Measurements from ENCODE around the gene CDC16. TPM values are rescaled to one million over a fixed set of nuclear protein-coding genes. Genes with fewer than 3 reads are reported as not detected.

CDC16 gene
- total and polyA plus RNA-seq, 7 experiments from 2014 or later: 20.1 to 108 (median 78.3) TPM

GRCh38 chr13:114285166-114285808 lies 50.6 kb downstream of the CDC16 start:
- Mint-ChIP-seq H3K9me3 (no peaks in the 10 kb centered on the region), H3K36me3 (peaks cover 10 to 41% (median 16%) of the 10 kb centered on the region in 5 donors), H3K27me3 (no peaks in the 10 kb centered on the region), H3K4me3 (peak overlapping the region in 3 of 10 donors; percentile 38 to 55 (median 46)), H3K4me1 (peaks cover 29 to 54% (median 43%) of the 10 kb centered on the region in 7 donors), H3K27ac (peak overlapping the region in 2 of 9 donors; percentile 19 to 28)
- Histone ChIP-seq H3K4me3 (ENCODE audit: low read length) (no peak overlapping the region), H3K4me1 (ENCODE audit: control insufficient read depth in 2 of 2, insufficient read depth in 2 of 2, low read length in 2 of 2) (peaks cover 15% of the 10 kb centered on the region in 2 donors), H3K27ac (ENCODE audit: low read depth, low read length) (no peak overlapping the region), H3K36me3 (ENCODE audit: control insufficient read depth in 2 of 3, insufficient read depth in 3 of 3, low read length in 3 of 3) (peaks cover 5 to 49% (median 9%) of the 10 kb centered on the region in 3 experiments), H3K27me3 (ENCODE audit: control insufficient read depth in 2 of 2, insufficient read depth in 2 of 2, low read length in 2 of 2) (no peaks in the 10 kb centered on the region), H3K9me3 (ENCODE audit: control insufficient read depth in 2 of 3, low read length in 3 of 3) (no peaks in the 10 kb centered on the region)
- intact Hi-C loops (cut with micrococcal nuclease): no loop called here
- ATAC-seq: no peak
- ChIA-PET CTCF (no interaction called here), POLR2A (no interaction called here)
- no peak for DNase-seq

GRCh38 chr13:114286808-114287207 lies 52.1 kb downstream of the CDC16 start:
- Mint-ChIP-seq H3K27me3 (no peaks in the 10 kb centered on the region), H3K4me1 (peaks cover 27 to 48% (median 38%) of the 10 kb centered on the region in 7 donors), H3K36me3 (peaks cover 15 to 47% (median 20%) of the 10 kb centered on the region in 5 donors), H3K27ac (no peak overlapping the region), H3K9me3 (no peaks in the 10 kb centered on the region), H3K4me3 (no peak overlapping the region)
- no peak for ATAC-seq
- no peaks in the 10 kb centered on the region for H3K9me3 ChIP-seq (ENCODE audit: control insufficient read depth in 2 of 3, low read length in 3 of 3)
- H3K27ac ChIP-seq (ENCODE audit: low read depth, low read length): no peak overlapping the region
- intact Hi-C loops (cut with micrococcal nuclease): no loop called here
- no peaks in the 10 kb centered on the region for H3K27me3 ChIP-seq (ENCODE audit: control insufficient read depth in 2 of 2, insufficient read depth in 2 of 2, low read length in 2 of 2)
- H3K4me1 ChIP-seq (ENCODE audit: control insufficient read depth in 2 of 2, insufficient read depth in 2 of 2, low read length in 2 of 2): peaks cover 8 to 9% of the 10 kb centered on the region in 2 donors
- no peak for DNase-seq
- no peak overlapping the region for H3K4me3 ChIP-seq (ENCODE audit: low read length)
- H3K36me3 ChIP-seq (ENCODE audit: control insufficient read depth in 2 of 3, insufficient read depth in 3 of 3, low read length in 3 of 3): peaks cover 5 to 57% (median 9%) of the 10 kb centered on the region in 3 experiments
- CTCF ChIA-PET: no interaction called here
- POLR2A ChIA-PET: interaction anchor here (0.5 kb wide), 1 partner anchor 50 kb away, joined by 3 read pairs; no protein-coding TSS in a partner anchor

GRCh38 chr13:114288157-114288591 lies 53.5 kb downstream of the CDC16 start:
- Histone ChIP-seq H3K27me3 (ENCODE audit: control insufficient read depth in 2 of 2, insufficient read depth in 2 of 2, low read length in 2 of 2) (no peaks in the 10 kb centered on the region), H3K9me3 (ENCODE audit: control insufficient read depth in 2 of 3, low read length in 3 of 3) (no peaks in the 10 kb centered on the region), H3K27ac (ENCODE audit: low read depth, low read length) (no peak overlapping the region), H3K4me1 (ENCODE audit: control insufficient read depth in 2 of 2, insufficient read depth in 2 of 2, low read length in 2 of 2) (peaks cover 0 to 9% of the 10 kb centered on the region in 2 donors), H3K4me3 (ENCODE audit: low read length) (no peak overlapping the region), H3K36me3 (ENCODE audit: control insufficient read depth in 2 of 3, insufficient read depth in 3 of 3, low read length in 3 of 3) (peaks cover 5 to 71% (median 12%) of the 10 kb centered on the region in 3 experiments)
- DNase-seq: no peak
- ATAC-seq: no peak
- ChIA-PET POLR2A (interaction anchor here (0.6 kb wide), 1 partner anchor 336 kb away, joined by 3 read pairs; no protein-coding TSS in a partner anchor), CTCF (no interaction called here)
- H3K27ac Mint-ChIP-seq: peak overlapping the region in 2 of 9 donors; percentile 49 to 65
- intact Hi-C loops (cut with micrococcal nuclease): no loop called here
- H3K4me1 Mint-ChIP-seq: peaks cover 23 to 45% (median 35%) of the 10 kb centered on the region in 7 donors
- no peaks in the 10 kb centered on the region for H3K9me3 Mint-ChIP-seq
- peaks cover 15 to 57% (median 20%) of the 10 kb centered on the region in 5 donors for H3K36me3 Mint-ChIP-seq
- no peak overlapping the region for H3K4me3 Mint-ChIP-seq
- H3K27me3 Mint-ChIP-seq: no peaks in the 10 kb centered on the region

GRCh38 chr13:114296448-114296847 lies 61.8 kb downstream of the CDC16 start:
- Histone ChIP-seq H3K27me3 (ENCODE audit: control insufficient read depth in 2 of 2, insufficient read depth in 2 of 2, low read length in 2 of 2) (no peaks in the 10 kb centered on the region), H3K4me3 (ENCODE audit: low read length) (no peak overlapping the region), H3K4me1 (ENCODE audit: control insufficient read depth in 2 of 2, insufficient read depth in 2 of 2, low read length in 2 of 2) (no peaks in the 10 kb centered on the region), H3K27ac (ENCODE audit: low read depth, low read length) (no peak overlapping the region), H3K9me3 (ENCODE audit: control insufficient read depth in 2 of 3, low read length in 3 of 3) (no peaks in the 10 kb centered on the region), H3K36me3 (ENCODE audit: control insufficient read depth in 2 of 3, insufficient read depth in 3 of 3, low read length in 3 of 3) (peaks cover 3 to 58% (median 5%) of the 10 kb centered on the region in 3 experiments)
- ATAC-seq (no peak), DNase-seq (no peak)
- Mint-ChIP-seq H3K36me3 (peaks cover 9 to 44% (median 14%) of the 10 kb centered on the region in 5 donors), H3K27me3 (no peaks in the 10 kb centered on the region), H3K27ac (no peak overlapping the region), H3K9me3 (no peaks in the 10 kb centered on the region), H3K4me1 (peaks cover 0 to 15% (median 5%) of the 10 kb centered on the region in 7 donors), H3K4me3 (no peak overlapping the region)
- ChIA-PET POLR2A (interaction anchor here (0.6 to 0.8 kb wide), 3 partner anchors 17 to 519 kb away, joined by 3 read pairs; no protein-coding TSS in a partner anchor), CTCF (no interaction called here)
- intact Hi-C loops (cut with micrococcal nuclease): no loop called here

GRCh38 chr13:114296902-114297301 lies 62.2 kb downstream of the CDC16 start:
- H3K27ac Mint-ChIP-seq: no peak overlapping the region

GRCh38 chr13:114298866-114299265 lies 64.2 kb downstream of the CDC16 start:
- Mint-ChIP-seq H3K9me3 (no peaks in the 10 kb centered on the region), H3K27me3 (no peaks in the 10 kb centered on the region), H3K4me1 (peaks cover 0 to 11% (median 3%) of the 10 kb centered on the region in 7 donors), H3K4me3 (no peak overlapping the region), H3K36me3 (peaks cover 4 to 37% (median 15%) of the 10 kb centered on the region in 5 donors), H3K27ac (no peak overlapping the region)
- Histone ChIP-seq H3K9me3 (ENCODE audit: control insufficient read depth in 2 of 3, low read length in 3 of 3) (no peaks in the 10 kb centered on the region), H3K4me3 (ENCODE audit: low read length) (no peak overlapping the region), H3K27ac (ENCODE audit: low read depth, low read length) (no peak overlapping the region), H3K4me1 (ENCODE audit: control insufficient read depth in 2 of 2, insufficient read depth in 2 of 2, low read length in 2 of 2) (no peaks in the 10 kb centered on the region), H3K27me3 (ENCODE audit: control insufficient read depth in 2 of 2, insufficient read depth in 2 of 2, low read length in 2 of 2) (no peaks in the 10 kb centered on the region), H3K36me3 (ENCODE audit: control insufficient read depth in 2 of 3, insufficient read depth in 3 of 3, low read length in 3 of 3) (peaks cover 3 to 62% (median 9%) of the 10 kb centered on the region in 3 experiments)
- DNase-seq (no peak), ATAC-seq (no peak)
- ChIA-PET POLR2A (no interaction called here), CTCF (no interaction called here)
- intact Hi-C loops (cut with micrococcal nuclease): no loop called here

More at GRCh38 chr13:114296902-114297301, 62.2 kb downstream of the CDC16 start:
- Histone ChIP-seq H3K9me3 (ENCODE audit: control insufficient read depth in 2 of 3, low read length in 3 of 3) (no peaks in the 10 kb centered on the region), H3K27me3 (ENCODE audit: control insufficient read depth in 2 of 2, insufficient read depth in 2 of 2, low read length in 2 of 2) (no peaks in the 10 kb centered on the region), H3K4me1 (ENCODE audit: control insufficient read depth in 2 of 2, insufficient read depth in 2 of 2, low read length in 2 of 2) (no peaks in the 10 kb centered on the region), H3K27ac (ENCODE audit: low read depth, low read length) (no peak overlapping the region), H3K4me3 (ENCODE audit: low read length) (no peak overlapping the region), H3K36me3 (ENCODE audit: control insufficient read depth in 2 of 3, insufficient read depth in 3 of 3, low read length in 3 of 3) (peaks cover 3 to 60% (median 9%) of the 10 kb centered on the region in 3 experiments)
- DNase-seq (no peak), ATAC-seq (no peak)
- ChIA-PET POLR2A (interaction anchor here (0.6 to 0.8 kb wide), 3 partner anchors 17 to 520 kb away, joined by 3 read pairs; no protein-coding TSS in a partner anchor), CTCF (no interaction called here)
- no peaks in the 10 kb centered on the region for H3K27me3 Mint-ChIP-seq
- intact Hi-C loops (cut with micrococcal nuclease): no loop called here
- peaks cover 9 to 44% (median 15%) of the 10 kb centered on the region in 5 donors for H3K36me3 Mint-ChIP-seq
- H3K9me3 Mint-ChIP-seq: no peaks in the 10 kb centered on the region
- no peak overlapping the region for H3K4me3 Mint-ChIP-seq
- peaks cover 0 to 17% (median 3%) of the 10 kb centered on the region in 7 donors for H3K4me1 Mint-ChIP-seq
